ENCODE results near the gene PRSS50.

Gene PRSS50

GRCh38 chr3:46725621-46726314, 8.1 kb upstream of the PRSS50 start:
- DNase-seq (ENCODE audit: extremely low read depth, low read depth) = no peak
- H3K4me3 ChIP-seq (replicated peaks; ENCODE audit: low read depth, low read length) = no peak overlapping the region
- TF ChIP-seq CTCF (IDR thresholded peaks at IDR 0.05; ENCODE audit: low read depth, low read length, missing control alignments) = no peak

DNA sequence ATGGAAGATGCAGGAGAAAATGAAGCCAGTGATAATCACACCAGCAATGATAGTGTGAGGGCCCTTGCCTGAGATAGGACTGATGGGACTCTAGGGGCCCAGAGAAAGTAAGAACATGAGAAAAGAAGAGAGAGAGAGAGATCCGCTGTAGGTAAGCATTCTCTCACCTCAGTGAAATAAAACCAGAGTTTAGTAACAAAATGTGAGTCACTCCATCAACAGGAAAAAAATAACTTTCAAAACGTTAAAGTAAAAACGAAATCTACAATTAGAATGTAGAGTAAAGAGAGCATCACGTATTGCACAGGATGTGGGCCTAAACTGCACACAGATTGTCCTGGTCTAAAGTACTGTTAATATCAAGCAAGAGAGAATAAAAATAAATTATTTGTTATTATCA, 6.8 kb upstream of the PRSS50 start:
- no peak for TF ChIP-seq CTCF (IDR thresholded peaks at IDR 0.05; ENCODE audit: low read depth, low read length, missing control alignments)
- H3K4me3 ChIP-seq (replicated peaks; ENCODE audit: low read depth, low read length) = no peak overlapping the region
- DNase-seq (ENCODE audit: extremely low read depth, low read depth) = no peak

DNA sequence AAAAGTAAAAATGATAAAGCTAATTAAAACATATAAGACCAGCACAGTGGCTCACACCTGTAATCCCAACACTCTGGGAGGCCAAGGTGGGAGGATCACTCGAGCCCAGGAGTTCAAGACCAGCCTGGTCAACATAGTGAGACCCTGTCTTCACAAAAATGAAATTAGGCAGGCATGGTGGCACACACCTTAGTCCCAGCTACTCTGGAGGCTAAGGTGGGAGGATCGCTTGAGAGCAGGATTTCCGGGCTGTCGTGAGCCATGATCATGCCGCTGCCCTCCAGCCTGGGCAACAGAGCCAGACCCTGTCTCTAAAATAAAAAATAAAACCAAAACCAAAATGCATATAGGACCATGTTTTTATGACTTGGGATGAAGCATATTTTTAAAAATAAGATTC, 4.8 kb upstream of the PRSS50 start:
- no peak for TF ChIP-seq CTCF (IDR thresholded peaks at IDR 0.05; ENCODE audit: low read depth, low read length, missing control alignments)
- no peak overlapping the region for H3K4me3 ChIP-seq (replicated peaks; ENCODE audit: low read depth, low read length)

DNA sequence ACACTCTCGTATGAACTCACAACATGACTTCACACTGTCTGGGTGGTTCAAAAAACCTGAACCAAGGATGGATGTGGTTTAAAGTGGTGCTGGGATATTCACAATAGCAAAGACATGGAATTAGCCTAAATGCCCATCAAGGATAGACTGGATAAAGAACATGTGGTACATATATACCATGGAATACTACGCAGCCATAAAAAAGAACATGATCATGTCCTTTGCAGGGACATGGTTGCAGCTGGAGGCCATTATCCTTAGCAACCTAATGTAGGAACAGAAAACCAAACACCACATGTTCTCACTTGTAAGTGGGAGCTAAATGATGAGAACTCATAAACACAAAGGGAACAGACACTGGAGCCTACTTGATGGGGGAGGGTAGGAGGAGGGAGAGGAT, 3.3 kb upstream of the PRSS50 start:
- no peak overlapping the region for H3K4me3 ChIP-seq (replicated peaks; ENCODE audit: low read depth, low read length)
- no peak for TF ChIP-seq CTCF (IDR thresholded peaks at IDR 0.05; ENCODE audit: low read depth, low read length, missing control alignments)
- DNase-seq (ENCODE audit: extremely low read depth, low read depth) = no peak

More for the DNA sequence above, 4.8 kb upstream of the PRSS50 start:
- no peak for DNase-seq (ENCODE audit: extremely low read depth, low read depth)

GRCh38 chr3:46719735-46720271, 2.1 kb upstream of the PRSS50 start:
- no peak for TF ChIP-seq CTCF (IDR thresholded peaks at IDR 0.05; ENCODE audit: low read depth, low read length, missing control alignments)
- no peak for DNase-seq (ENCODE audit: extremely low read depth, low read depth)
- H3K4me3 ChIP-seq (replicated peaks; ENCODE audit: low read depth, low read length) = no peak overlapping the region

DNA sequence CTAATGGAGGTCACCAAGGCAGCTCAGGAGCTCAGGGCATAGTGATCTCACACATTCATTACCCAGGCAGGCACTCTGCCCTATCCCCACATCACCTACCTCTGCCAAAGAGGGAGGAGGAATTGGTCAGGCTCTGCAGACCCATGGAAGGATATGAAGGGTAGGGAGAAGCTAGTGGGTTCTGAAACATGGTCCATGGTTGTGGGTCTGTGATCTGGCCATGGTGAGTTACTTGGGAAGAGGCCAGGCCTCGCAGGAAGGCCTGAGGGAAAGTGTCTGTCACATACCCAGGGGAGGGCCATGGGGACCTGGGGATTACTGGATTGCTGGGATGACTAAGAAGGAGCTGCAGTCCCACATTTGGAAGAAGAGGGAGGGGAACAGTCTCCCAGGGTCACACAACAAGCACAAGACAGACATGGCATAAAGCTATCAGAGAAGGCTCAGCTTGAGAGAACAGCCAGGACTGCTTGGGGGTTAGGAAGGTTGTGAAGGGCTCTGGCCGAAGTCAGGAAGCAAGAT, 1.4 kb upstream of the PRSS50 start:
- TF ChIP-seq CTCF (IDR thresholded peaks at IDR 0.05; ENCODE audit: low read depth, low read length, missing control alignments) = no peak
- no peak overlapping the region for H3K4me3 ChIP-seq (replicated peaks; ENCODE audit: low read depth, low read length)
- DNase-seq (ENCODE audit: extremely low read depth, low read depth) = no peak

All from HFF-Myc (cell line).